NCI-H748 (cell line): ENCODE results near the gene ASB18.

Source experiments
- DNase-seq: peaks from one replicate; lab custom pipeline; 2025; ENCODE audit not compliant: unreplicated experiment; lab: John Stamatoyannopoulos, UW

ASB18 gene

DNA sequence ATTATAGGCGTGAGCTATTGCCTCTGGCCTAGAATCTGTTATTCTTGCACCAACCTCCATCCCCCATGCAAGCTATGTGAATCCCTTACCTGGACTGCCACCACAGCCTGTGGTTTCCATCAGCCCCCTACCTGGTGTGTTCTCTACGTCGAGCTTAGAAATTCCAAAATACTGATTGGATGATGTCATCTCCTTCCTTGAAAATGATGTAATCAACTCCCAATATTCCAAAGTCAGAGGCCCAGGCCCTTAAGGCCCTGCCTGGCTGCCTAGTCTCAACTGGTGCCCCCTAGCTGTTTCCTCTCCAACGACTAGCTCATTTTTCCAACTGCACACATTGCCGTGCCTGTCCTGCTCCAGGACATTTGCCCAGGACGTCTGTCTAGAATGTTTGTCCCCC, 54.7 kb downstream of the ASB18 start:
- no peak for DNase-seq

DNA sequence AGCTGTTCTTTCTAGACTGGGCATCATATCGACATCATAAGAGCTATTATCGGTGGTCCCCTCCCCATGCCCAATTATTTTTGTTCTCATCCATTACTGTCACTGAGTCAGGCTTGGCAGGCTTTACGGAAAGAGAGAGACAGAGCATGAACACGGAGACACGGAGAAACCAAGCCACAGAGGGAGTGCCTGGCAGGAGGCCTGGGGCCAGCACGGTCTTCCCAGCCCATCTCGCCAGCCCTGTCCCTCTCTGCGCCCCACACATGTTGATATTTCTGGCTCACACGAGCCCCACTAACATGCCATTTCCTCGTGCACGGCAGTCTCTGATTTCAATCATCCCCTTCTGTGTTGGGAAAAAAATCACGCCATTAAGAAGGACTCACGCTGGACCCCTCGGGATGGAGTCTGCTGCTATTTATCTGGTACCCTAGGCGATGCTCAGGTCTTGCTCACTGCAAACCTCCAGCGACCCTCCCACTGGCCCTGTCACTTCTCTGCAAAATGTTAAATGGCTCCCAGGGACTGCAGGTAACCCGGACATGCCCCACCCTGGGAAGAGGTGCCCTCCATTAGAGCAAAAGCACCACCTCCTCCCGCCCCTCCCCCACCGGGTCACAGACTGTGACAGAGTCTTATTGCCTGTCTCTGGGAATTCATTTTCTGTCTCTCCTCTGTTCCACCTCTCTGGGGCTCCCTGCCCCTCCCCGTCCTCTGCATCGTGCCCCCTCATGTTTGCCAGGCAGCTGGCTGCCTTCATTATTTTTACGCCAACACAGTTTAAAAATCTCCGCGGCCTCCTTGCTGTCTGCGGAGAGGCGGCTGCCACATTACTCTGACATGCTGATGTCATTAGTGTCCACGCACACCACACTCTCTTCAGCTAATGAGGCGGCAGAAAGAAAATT, 55.9 kb downstream of the ASB18 start:
- no peak for DNase-seq

DNA sequence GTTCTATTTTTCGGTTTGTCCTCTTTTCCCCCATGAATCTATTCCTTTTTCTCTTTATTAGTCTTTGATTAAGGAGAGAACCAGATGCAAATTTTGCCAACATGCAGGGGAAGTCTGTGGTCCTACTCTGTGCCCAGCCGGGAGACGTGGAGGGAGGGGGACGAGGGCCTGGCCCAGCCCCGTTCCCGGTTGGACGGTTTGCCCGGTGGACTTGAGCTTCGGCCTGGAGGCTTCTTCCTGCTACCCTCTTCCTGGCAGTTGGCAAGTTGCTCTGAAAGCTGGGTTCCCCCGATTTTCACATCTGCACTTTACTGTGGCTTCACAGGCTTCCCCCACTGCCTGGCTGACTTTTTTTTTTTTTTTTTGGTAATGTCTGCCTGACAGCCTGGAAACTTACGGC, 56.7 kb downstream of the ASB18 start:
- DNase-seq, result no peak

DNA sequence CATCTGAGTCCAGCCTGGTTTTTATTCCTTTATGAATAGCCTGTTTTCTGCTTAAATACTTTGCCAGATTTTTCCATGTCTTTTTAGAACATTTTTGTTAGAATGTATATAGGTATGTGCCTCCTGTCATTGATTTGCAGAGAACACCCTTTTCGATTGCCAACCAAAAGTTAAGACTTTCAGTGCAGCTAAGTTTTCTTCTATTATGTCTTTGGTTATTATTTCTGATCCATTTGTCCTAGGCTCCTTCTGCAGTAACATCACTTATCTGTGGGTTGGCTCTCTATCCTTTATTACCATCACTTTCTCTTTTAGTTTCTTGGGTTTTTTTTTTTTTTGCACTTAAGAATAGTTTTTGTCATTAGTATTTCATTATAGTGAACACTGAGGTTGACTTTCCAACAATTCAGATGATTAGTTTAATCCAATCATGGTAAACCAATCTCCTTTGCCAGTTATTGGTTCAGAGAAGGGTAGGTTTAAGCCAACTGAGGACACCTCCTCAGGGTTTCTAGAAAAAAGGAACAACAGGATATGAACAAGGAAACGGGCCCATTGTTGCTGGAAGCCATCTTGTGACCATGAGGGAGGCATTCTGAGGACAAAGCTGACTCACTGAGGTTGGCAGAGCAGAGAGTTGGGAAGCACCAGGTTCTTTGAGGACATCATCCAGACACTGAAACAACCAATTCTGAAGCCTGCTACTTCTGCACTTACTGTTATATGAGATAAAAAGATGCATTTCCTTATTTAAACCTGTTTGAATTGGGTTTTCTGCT, 58.1 kb downstream of the ASB18 start:
- no peak for DNase-seq

DNA sequence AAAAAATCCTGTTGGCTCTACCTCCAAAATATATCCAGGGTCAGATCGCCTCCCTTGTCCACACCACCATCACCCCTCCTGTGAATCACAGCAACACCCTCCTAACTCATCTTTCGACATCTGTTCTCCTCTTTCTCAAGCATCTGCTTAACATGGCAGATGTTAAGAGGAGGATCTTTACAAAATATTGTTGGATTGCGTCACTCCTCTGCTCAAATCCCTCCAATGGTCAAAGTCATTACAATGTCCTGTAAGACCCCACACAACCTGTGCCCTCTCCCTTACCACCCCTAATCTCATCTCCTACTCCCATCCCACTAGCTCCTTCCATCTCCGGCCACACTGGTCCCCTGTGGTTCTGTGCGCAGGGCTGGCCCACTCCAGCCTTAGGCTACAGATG, 59.3 kb downstream of the ASB18 start:
- no peak for DNase-seq

DNA sequence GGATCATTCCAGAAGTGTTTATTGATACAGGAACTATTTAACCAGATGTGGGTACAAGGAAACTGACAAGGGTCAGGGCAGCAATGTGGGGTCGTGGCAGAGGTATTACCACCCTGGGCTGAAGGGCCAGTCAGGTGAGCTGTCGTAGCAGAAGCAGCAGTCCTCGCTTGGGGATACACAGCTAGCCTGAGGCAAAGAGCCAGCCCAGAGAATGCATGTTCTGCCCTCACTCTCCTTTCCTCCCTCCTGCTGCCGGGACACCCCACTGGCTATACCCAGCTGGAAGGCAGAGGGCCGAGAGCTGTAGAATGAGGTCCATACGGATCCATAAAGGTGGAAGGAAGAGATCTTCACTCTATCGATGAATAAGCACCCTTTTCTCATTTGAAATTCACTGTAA, 63.8 kb downstream of the ASB18 start:
- no peak for DNase-seq

DNA sequence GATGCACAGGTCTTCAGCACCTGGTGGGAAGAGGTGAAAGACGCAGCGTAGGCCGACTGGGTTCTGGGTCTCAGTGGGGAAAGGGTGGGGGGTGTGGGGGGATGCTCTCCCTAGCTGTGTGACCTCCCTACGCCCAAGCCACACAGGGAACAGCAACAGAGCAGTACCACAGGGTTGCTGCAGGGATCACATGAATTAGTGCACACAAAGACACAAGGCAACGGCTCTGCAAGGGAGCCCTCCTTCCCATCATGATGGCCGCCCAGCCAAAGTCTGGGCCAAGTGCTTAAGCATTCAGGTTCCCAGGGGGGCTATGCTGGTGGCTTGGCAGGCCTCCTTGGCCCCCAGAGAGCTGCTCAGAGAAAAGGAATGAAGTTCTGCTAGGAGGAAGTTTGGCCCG, 67.8 kb downstream of the ASB18 start:
- DNase-seq, result no peak

DNA sequence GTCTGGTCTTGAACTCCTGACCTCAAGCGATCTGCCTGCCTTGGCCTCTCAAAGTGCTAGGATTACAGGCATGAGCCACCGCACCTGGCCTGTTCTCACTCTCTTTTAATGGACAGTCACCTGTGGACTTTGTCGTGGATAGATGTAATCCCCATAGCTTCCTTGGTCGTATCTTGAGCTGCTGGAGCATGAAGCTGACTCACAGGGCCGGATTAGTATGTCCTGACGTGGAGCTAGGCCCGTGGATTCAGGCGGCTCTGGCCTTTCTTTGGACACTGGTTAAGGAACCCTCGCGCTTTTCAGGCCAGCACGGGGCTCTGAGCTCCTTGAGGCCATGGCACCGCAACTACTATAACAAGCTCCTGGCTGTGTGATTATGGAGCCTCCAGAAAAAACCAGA, 68.5 kb downstream of the ASB18 start:
- DNase-seq, result no peak

DNA sequence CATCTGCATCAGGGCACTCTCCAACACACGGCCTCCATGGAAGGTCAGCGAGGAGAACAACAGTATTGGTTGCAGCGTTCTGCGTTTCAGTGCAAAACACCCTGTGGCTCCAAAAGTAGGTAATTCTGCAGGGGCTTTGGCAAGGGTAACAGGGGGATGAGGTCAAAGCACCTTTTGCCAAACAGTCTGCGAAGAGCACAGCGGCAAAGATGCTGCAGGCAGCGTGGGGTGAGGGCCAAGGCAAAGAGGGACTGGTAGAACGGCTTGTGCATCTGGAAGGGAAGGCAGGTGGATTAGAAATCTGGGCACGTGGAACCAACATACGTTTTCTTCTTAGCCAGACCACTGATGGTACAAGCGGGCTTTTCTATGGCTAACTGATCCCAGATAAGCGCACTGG, 69.4 kb downstream of the ASB18 start:
- DNase-seq, result no peak

DNA sequence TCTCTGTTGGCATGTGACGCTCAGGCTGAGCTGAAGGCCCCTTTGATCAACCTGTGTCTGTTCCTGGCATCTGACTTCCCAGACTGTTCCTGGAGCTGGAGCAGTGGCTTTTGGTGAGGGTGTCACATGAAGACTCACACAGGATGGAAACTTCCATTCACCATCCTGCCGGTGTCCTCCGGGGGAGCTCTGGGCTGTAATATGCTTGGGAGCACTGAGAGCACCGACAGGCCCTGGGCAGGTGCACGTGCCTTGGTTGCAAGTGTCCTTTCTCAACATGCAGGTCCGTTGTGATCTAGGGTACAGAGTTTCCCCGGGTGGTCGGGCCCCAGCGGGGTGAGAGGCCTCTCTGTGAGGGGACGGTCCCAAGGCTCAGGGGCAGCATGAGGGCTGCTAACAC, 71.2 kb downstream of the ASB18 start:
- DNase-seq, result no peak

DNA sequence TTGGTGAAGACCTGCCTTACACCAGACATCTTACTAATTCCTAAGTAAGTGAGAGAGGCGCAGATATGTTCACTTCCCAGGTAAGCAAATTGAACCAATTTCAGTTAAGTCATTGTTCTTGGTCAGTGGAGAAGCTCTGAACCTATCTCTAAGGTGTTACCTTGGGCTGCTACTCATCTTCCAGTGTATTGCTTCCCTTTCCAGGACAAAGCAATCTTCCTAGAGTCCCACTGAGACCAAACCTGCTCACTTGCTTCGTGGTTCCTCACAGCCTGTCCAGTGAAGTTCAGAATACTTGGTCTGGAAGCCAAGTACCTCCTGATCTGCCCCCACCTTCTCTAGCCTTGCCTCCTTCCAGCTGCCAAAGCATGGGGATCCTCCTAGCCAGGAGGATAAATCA, 73.5 kb downstream of the ASB18 start:
- no peak for DNase-seq

DNA sequence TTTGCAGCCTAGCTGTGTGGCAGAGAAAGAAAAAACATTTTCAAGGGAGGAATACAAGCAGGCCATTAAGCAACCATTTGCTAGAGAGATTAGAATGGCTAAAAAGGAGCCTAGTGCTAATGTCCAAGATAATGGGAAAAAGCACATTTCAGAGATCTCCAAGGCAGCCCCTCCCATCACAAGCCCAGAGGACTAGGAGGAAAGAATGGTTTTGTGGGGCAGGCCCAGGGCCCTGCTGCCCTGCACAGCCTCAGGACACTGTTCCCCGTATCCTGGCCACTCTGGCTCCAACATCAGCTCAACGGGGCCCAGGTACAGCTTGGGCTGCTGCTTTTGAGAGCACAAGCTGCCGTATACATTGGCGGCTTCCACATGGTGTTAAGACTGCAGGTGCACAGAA, 79.5 kb downstream of the ASB18 start:
- DNase-seq, result no peak

DNA sequence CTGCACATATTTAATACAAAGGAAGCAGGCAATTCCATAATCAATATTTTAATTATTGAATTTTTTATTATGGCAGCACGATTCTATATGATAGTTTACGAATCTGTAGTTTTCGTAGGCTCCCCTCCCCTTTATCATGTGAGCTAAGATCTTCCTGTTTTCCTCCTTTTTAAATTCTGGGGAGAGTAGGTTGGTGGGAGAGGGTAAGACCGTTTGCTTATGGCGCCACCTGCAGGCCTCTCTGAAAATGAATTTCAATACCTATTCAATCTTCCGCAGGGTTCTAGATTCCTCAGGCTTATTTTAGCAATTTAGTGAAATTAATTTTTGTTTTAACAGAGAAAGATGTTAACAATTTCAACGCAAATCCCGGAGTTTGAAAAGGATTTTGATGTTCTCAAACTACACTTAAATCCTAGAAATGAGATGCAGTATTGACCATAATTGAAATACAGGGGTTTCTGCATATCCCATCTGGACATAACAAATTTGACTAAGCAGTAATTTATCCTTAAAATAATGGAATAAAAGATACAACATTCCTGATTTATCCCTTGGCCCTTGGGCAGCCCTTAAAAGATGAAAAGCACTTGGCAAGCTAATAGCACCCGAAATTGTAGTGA, 83.3 kb downstream of the ASB18 start:
- peak; percentile 77 for DNase-seq

DNA sequence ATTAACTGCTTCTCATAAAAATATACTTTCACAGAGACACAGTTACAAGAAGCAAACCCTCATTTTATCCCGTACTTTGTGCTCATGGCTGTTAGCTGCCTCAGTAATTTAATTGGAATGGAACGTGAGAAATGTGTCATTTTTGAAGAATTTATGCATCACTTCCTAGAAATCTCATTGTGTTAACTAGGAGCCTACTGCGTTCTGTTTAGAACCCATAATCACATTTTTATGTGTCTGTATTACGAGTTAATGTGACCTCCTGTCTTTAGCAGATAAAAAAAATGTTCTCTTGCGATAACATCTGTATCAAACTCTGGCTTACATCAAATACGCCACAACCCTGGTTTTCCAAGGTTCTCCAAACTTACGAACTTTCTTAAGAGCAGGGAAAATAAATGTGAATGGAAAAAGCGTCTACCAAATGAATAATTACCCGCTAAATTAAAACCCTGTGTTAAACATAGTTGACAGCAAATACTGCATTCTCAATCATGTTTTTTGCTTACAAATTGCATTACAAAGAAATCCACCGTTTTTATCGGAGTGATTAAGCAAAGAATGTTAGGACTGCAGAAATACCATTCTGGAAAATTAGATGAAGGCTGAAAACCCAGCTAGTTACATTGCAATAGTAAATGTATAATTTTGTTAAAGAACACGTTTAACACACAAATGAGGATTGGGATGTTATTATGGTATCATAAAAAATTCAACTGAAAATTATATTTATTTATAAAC, 84.0 kb downstream of the ASB18 start:
- DNase-seq, result no peak

DNA sequence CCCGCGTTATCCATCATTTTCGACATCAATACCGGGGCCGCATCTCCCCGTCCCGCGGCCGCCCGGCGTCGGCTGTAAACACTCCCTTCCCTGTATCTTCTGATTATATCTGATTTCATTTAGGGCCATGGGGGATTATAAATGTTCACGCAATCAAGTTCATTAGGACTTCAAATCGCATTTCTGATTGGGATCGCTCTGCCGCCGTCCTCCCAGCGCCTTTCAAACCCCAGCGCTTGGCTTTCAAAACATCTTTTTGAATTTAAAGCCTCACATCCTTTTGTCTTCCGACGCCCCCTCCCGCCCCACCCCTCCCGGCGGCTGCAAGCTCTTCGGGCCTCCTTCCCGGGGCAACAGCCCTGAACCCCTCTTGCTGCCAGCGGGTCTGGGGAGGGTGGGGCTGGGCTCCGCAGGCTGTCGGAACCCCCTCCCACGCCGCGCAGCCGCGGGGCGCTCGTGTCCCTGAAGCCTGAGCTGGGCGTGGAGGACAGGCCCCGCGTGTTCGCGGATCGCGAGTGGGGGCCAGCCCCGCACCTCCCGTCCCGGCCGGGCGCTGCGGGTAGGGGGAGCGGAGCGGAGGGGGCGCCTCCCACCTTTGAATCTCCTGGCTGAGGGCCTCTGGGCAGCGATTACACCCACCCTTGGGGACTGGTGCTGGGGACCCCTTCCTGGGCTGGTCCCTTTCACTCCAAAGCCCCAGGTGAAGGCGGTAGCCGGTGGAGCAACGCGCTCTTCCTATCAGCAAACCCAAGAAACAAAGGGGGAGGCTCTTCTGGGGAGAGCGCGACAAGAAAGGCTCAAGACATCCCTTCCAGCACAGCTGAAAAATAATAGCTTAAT, 84.8 kb downstream of the ASB18 start:
- peak; percentile 47 for DNase-seq

DNA sequence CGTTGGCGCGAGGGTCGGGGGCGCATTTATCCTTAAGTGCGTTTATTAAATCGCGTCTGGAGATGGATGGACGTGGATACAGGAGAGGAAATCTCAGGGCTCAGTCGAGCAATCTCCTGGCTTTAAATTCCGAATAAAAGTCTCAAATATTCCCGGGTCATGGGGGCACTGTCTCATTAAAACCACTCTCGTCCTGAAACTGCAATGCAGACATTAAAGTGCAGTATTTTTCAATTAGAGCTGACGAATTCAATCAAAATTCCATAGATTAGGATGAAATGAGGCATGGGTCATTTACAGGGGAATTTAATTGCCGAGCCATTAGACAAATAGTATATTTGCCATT, 85.3 kb downstream of the ASB18 start:
- peak; percentile 52 for DNase-seq

DNA sequence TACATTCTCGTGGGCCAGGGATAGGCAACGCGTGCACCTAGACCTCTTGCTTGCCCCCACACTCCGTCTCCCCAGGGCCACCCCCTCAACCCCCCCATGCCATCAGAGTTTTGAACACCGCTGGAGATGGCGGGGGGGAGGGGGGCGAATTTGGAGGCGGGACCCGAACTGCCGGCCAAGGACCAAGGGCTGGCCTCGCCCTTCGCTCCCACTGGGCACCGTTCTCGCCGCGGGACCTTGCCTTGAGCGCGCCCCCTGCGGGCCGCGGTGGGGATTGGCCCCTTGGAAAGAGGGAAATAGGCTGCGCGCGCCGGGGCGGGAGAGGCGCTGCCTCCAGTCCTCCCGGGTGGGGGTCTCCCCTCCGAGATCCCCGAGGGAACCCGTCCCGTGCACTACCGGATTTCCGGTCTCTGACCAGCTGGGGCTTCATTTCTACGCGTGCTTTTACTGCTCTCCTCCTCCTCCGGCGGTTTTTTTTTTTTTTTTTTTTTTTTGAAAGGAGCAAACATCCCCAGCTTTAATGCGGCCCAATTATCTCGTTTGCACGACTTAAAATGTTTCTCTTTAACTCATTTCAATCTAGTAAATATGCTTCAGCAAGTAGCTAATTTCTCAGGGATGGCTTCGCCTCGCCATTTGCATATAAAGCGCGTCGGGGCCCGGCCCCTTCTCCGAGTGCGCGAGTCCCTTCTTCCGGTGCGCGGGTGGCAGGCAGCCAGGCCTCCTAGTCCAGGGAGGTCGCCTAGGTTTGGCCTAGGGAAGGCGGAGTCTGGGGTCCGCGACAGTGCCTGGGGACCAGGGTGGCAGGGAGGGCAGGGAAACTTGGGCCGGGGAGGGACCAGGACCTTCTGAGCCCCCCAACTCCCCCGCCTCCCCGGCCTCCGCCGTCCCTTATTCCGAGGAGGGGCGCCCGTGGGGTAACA, 86.0 kb downstream of the ASB18 start:
- peak; percentile 82 for DNase-seq

DNA sequence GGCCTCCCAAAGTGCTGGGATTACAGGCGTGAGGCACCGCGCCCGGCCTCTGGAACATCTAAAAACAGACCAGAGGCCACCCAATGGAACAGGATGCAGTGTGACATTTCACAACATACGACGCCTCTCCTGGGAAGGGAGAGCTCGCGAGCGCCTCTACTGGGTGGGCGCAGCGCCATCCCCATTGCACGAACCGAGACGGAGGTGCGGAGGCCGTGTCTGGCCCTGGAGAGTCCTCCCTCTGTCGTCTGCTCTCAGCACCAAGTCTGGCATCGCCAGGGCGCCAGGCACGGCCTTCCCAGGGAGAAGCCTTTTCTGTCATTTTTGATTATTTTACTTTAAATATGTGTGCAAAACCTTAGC, 86.6 kb downstream of the ASB18 start:
- DNase-seq, result peak; percentile 71

DNA sequence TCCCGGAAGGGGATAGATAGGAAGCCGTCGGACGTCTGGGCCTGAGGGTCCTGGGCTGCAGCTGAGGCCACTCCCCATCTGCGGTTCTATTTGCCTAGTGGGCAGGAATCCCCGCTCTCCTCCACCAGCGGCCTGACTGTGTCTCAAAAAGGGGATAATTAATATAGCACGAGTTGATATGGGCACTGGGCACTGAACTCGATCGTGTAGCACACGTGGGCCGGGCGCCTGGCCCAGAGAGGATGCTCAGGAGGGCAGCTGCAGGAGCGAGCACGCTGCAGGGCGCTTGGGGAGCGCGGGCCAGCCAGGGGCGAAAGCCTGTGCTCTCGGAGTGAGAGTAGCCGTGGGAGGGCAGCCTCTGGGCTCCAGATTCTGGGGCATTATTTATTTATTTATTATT, 87.3 kb downstream of the ASB18 start:
- DNase-seq, result no peak
